Measurements from ENCODE around the gene VAV1. TPM values are rescaled to one million over a fixed set of nuclear protein-coding genes. Genes with fewer than 3 reads are reported as not detected.

Gene VAV1
- total and polyA plus RNA-seq, 2 of the 8 experiments (the other 6 are each of a cell fraction or from before 2014, with no cell fraction given), result 0.21 to 0.22 TPM

DNA sequence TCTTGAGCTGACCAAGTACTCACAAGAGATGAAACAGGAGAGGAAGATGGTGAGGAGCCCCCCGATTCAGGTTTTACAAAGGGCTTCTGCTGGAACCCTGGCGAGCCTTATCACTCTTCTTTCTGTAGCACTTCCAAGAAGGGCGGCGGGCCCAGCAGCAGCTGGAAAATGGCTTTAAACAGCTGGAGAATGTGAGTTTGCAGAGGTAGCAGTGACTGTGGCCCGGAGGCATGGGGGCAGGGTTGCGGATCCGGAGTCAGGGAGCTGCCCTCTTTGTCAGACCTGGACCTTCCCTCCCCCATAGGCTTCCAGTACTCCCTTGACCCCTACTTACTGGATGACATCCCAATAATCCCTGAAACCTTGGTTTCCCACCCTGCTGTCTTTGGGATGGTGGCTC lies 29.4 kb upstream of the VAV1 start:
- Histone ChIP-seq H2AK5ac (ENCODE audit: low read depth, low read length) (no peak overlapping the region), H2BK5ac (ENCODE audit: low read depth, low read length) (peak overlapping the region; percentile 26), H2BK120ac (replicated peaks; ENCODE audit: low read depth, low read length) (no peak overlapping the region), H3K4ac (replicated peaks; ENCODE audit: insufficient read length, low read depth, low read length) (no peak overlapping the region), H4K8ac (ENCODE audit: extremely low read depth, insufficient read depth, low read length) (no peak overlapping the region; the same call in none of the 2 replicates), H3K27ac (ENCODE audit: low read depth, low read length) (no peak overlapping the region; the same call in 1 of the 2 replicates), H4K91ac (replicated peaks; ENCODE audit: insufficient read length, low read length) (no peak overlapping the region), H3K14ac (ENCODE audit: insufficient read length) (no peak overlapping the region), H3K4me3 (ENCODE audit: extremely low read depth in 1 of 4, insufficient read depth in 2 of 4, low read depth in 3 of 4, low read length in 4 of 4) (no peak overlapping the region), H3K79me1 (ENCODE audit: low read depth, low read length) (peaks cover 5% of the 10 kb centered on the region), H3K9ac (replicated peaks in 1 of 4; ENCODE audit: extremely low read depth in 1 of 4, low read depth in 3 of 4, low read length in 3 of 4) (no peak overlapping the region), H2BK15ac (ENCODE audit: low read length) (no peak overlapping the region), H2BK12ac (ENCODE audit: low read depth, low read length) (no peak overlapping the region), H3K4me2 (ENCODE audit: insufficient read depth in 1 of 2, low read depth in 2 of 2, low read length in 2 of 2) (peak overlapping the region in 1 of 2 experiments; percentile 5; a peak in 1 of 4 replicates), H3K23ac (ENCODE audit: insufficient read length) (no peak overlapping the region), H3K79me2 (ENCODE audit: control insufficient read depth in 1 of 2, insufficient read depth in 2 of 2, low read length in 2 of 2) (peaks cover 0 to 13% of the 10 kb centered on the region in 2 experiments; a peak in 1 of 4 replicates), H3K18ac (ENCODE audit: extremely low read depth, low read length) (no peak overlapping the region), H2BK20ac (ENCODE audit: low read length) (no peak overlapping the region), H4K5ac (ENCODE audit: insufficient read length, low read depth, low read length) (no peak overlapping the region), H3K4me1 (replicated peaks in 1 of 4; ENCODE audit: control insufficient read depth in 3 of 4, insufficient read depth in 4 of 4, low read length in 3 of 4) (peaks cover 3 to 27% (median 19%) of the 10 kb centered on the region in 4 experiments), H3K56ac (replicated peaks; ENCODE audit: insufficient read length, low read depth, low read length) (no peak overlapping the region), H2AFZ (ENCODE audit: low read length) (no peak overlapping the region), H3K23me2 (ENCODE audit: low read depth, low read length) (peaks cover 14% of the 10 kb centered on the region), H4K20me1 (replicated peaks in 1 of 2; ENCODE audit: control insufficient read depth in 1 of 2, insufficient read depth in 2 of 2, low read length in 2 of 2) (peaks cover 0 to 5% of the 10 kb centered on the region in 2 experiments), H3K36me3 (ENCODE audit: control insufficient read depth in 2 of 4, insufficient read depth in 4 of 4, low read length in 3 of 4) (peaks cover 17 to 56% (median 32%) of the 10 kb centered on the region in 4 experiments), H3K9me3 (ENCODE audit: insufficient read depth in 2 of 2, low read depth in 1 of 2, low read length in 1 of 2) (no peaks in the 10 kb centered on the region), H3K27me3 (replicated peaks in 1 of 4; ENCODE audit: control insufficient read depth in 3 of 4, extremely low read depth in 1 of 4, insufficient read depth in 3 of 4, low read length in 3 of 4) (no peaks in the 10 kb centered on the region)
- no peak for FAIRE-seq
- ChIA-PET POLR2A (ENCODE audit: partially characterized antibody) (interaction anchor here (1.0 to 9.7 kb wide), 4 partner anchors 8 to 319 kb away, joined by 3 to 110 read pairs (median 4); no protein-coding TSS in a partner anchor), CTCF (ENCODE audit: partially characterized antibody) (interaction anchor here (0.6 to 1.7 kb wide), 3 partner anchors 10 to 119 kb away, joined by 3 to 5 read pairs (median 4); no protein-coding TSS in a partner anchor)
- TF ChIP-seq POLR2A (IDR thresholded peaks at IDR 0.05; ENCODE audit: control extremely low read depth in 1 of 2, low read depth in 2 of 2, low read length in 2 of 2) (peak in 1 of 2 experiments; percentile 11; a peak in 1 of 3 replicates), ATF3 (IDR thresholded peaks at IDR 0.05; ENCODE audit: insufficient read depth, low read depth, low read length) (no peak)
- no peak for DNase-seq (ENCODE audit: low read depth in 1 of 2, low spot score in 2 of 2)
- 84% methylated on average over 7 of the region's 7 CpGs; no CpG with 5 or more reads in 1 of the 2 experiments for WGBS, 2 experiments (ENCODE audit: extremely low coverage in 1 of 2, insufficient coverage in 1 of 2, insufficient read length in 1 of 2, insufficient replicate concordance in 2 of 2, low coverage in 1 of 2, low lambda C conversion rate in 2 of 2, missing lambda C conversion rate in 1 of 2)

All from H1 (cell line).